Measurements from ENCODE around the gene RBM26. TPM values are rescaled to one million over a fixed set of nuclear protein-coding genes. Genes with fewer than 3 reads are reported as not detected.
"Not testable (repeated sequence)": the region's sequence is repeated elsewhere in the genome, so short reads cannot be mapped to it uniquely, and the experiment has no call there.

Gene RBM26
- total and polyA plus RNA-seq, 2 of the 4 experiments (the other 2 are of a cell fraction), result 17.6 to 18.1 TPM

DNA sequence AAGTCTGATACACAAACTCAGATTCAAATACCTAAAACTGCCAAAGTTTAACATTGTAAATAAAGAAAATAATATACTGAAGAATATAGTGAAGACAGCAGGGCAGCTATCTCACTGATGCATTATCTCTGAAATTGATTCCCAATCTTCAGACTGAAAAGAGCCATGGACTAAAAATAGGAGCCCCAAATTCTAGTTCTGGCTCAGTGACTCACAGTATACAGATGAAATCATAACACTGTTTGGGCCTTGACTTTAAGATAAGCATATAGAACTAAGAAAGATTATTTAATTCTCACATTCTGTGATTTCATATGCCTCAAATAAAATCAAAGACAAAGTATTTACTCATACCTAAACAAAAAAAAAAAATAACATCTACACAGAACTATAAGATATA lies 53.9 kb downstream of the RBM26 start:
- Histone ChIP-seq H3K9ac (ENCODE audit: low read depth, low read length) (no peak overlapping the region), H3K9me1 (ENCODE audit: insufficient read depth, low read length) (no peaks in the 10 kb centered on the region), H2AK5ac (ENCODE audit: low read depth, low read length) (no peak overlapping the region), H2AFZ (replicated peaks; ENCODE audit: low read length, poor library complexity) (no peak overlapping the region), H3K9me3 (ENCODE audit: control insufficient read depth, insufficient read depth, low read length) (no peaks in the 10 kb centered on the region), H2AK9ac (replicated peaks; ENCODE audit: low read depth, low read length, poor library complexity) (no peak overlapping the region), H3K4me3 (ENCODE audit: insufficient read depth, low read depth, low read length) (no peak overlapping the region), H3K4ac (ENCODE audit: low read depth, low read length) (no peak overlapping the region), H3K36me3 (ENCODE audit: control insufficient read depth, insufficient read depth, low read length) (peaks cover 12% of the 10 kb centered on the region), H3K4me1 (ENCODE audit: control insufficient read depth, insufficient read depth, low read length) (peaks cover 4% of the 10 kb centered on the region; the same call in 1 of the 2 replicates), H3K23ac (ENCODE audit: low read depth, low read length) (no peak overlapping the region), H2BK20ac (ENCODE audit: low read depth, low read length) (no peak overlapping the region), H3K27ac (ENCODE audit: insufficient read depth, low read length) (no peak overlapping the region), H3K4me2 (ENCODE audit: low read depth, low read length) (no peak overlapping the region), H4K5ac (ENCODE audit: low read depth, low read length) (no peak overlapping the region), H3K79me1 (ENCODE audit: low read depth in 1 of 2, low read length in 2 of 2) (peaks cover 6 to 9% of the 10 kb centered on the region in 2 experiments; a peak in 2 of 4 replicates), H4K20me1 (ENCODE audit: insufficient read depth, low read length) (peaks cover 4% of the 10 kb centered on the region; the same call in 1 of the 2 replicates), H4K91ac (ENCODE audit: insufficient read depth, low read depth, low read length) (no peak overlapping the region), H2BK5ac (ENCODE audit: low read depth, low read length, poor library complexity, severe bottlenecking) (no peak overlapping the region), H3K18ac (ENCODE audit: low read depth, low read length) (no peak overlapping the region), H3K27me3 (ENCODE audit: control insufficient read depth, insufficient read depth, low read length) (no peaks in the 10 kb centered on the region), H4K8ac (ENCODE audit: low read depth in 2 of 2, low read length in 2 of 2) (no peak overlapping the region), H3K56ac (ENCODE audit: extremely low read depth, insufficient read depth, low read length) (no peak overlapping the region), H3K14ac (replicated peaks; ENCODE audit: low read depth, low read length) (no peak overlapping the region), H2BK15ac (ENCODE audit: low read depth, low read length) (no peak overlapping the region), H2BK120ac (ENCODE audit: low read depth, low read length) (no peak overlapping the region)
- in situ Hi-C loops (cut with MboI; ENCODE audit: low sequenced_read_pairs) (no loop called here), intact Hi-C loops (cut with micrococcal nuclease) (no loop called here), dilution Hi-C loops (cut with HindIII; ENCODE audit: low sequenced_read_pairs, unreplicated experiment) (no loop called here)
- ATAC-seq (ENCODE audit: low read depth), result peak; percentile 59
- CTCF ChIA-PET, result interaction anchor here (1.4 kb wide), 1 partner anchor 11 kb away, joined by 3 read pairs; no protein-coding TSS in a partner anchor
- no TSS peak for BruUV-seq (replicated peaks)
- peak; percentile 34 for DNase-seq
- POLR2A ChIA-PET (ENCODE audit: unreplicated experiment), result no interaction called here
- TF ChIP-seq MAFK (IDR thresholded peaks at IDR 0.05; ENCODE audit: low read depth, low read length) (no peak), MAZ (IDR thresholded peaks at IDR 0.05; ENCODE audit: borderline replicate concordance, low read depth, low read length) (no peak), RFX5 (IDR thresholded peaks at IDR 0.05; ENCODE audit: low read depth, low read length) (no peak), BHLHE40 (IDR thresholded peaks at IDR 0.05; ENCODE audit: low read depth, low read length) (no peak)
- TF ChIP-seq, protein P1, sequence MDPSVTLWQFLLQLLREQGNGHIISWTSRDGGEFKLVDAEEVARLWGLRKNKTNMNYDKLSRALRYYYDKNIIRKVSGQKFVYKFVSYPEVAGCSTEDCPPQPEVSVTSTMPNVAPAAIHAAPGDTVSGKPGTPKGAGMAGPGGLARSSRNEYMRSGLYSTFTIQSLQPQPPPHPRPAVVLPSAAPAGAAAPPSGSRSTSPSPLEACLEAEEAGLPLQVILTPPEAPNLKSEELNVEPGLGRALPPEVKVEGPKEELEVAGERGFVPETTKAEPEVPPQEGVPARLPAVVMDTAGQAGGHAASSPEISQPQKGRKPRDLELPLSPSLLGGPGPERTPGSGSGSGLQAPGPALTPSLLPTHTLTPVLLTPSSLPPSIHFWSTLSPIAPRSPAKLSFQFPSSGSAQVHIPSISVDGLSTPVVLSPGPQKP (IDR thresholded peaks at IDR 0.05; ENCODE audit: borderline replicate concordance, low read depth, low read length), result no peak

DNA sequence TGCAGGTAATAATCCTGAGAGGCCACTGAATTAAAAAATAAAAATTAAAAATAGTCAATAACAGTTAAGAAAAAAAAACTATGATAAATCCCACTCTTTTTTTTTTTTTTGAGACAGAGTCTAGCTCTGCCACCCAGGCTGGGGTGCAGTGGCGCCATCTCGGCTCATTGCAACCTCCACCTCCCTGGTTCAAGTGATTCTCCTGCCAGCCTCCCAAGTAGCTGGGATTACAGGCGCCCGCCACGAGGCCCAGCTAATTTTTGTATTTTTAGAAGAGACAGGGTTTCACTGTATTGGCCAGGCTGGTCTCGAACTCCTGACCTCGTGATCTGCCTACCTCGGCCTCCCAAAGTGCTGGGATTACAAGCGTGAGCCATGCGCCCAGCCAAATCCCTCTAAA lies 56.4 kb downstream of the RBM26 start:
- ATAC-seq (ENCODE audit: low read depth); H4K20me1 ChIP-seq (ENCODE audit: insufficient read depth, low read length); H4K8ac ChIP-seq (ENCODE audit: low read depth in 2 of 2, low read length in 2 of 2); H3K9ac ChIP-seq (ENCODE audit: low read depth, low read length); H2AK9ac ChIP-seq (replicated peaks; ENCODE audit: low read depth, low read length, poor library complexity); H3K14ac ChIP-seq (replicated peaks; ENCODE audit: low read depth, low read length); H3K4me1 ChIP-seq (ENCODE audit: control insufficient read depth, insufficient read depth, low read length); H4K5ac ChIP-seq (ENCODE audit: low read depth, low read length); DNase-seq; H3K79me1 ChIP-seq (ENCODE audit: low read depth in 1 of 2, low read length in 2 of 2); H3K4me2 ChIP-seq (ENCODE audit: low read depth, low read length); H2BK20ac ChIP-seq (ENCODE audit: low read depth, low read length); POLR2A ChIA-PET (ENCODE audit: unreplicated experiment); H3K56ac ChIP-seq (ENCODE audit: extremely low read depth, insufficient read depth, low read length); BruUV-seq (replicated peaks); H2AFZ ChIP-seq (replicated peaks; ENCODE audit: low read length, poor library complexity); in situ Hi-C loops (cut with MboI; ENCODE audit: low sequenced_read_pairs); intact Hi-C loops (cut with micrococcal nuclease); H3K27me3 ChIP-seq (ENCODE audit: control insufficient read depth, insufficient read depth, low read length); H3K9me3 ChIP-seq (ENCODE audit: control insufficient read depth, insufficient read depth, low read length); dilution Hi-C loops (cut with HindIII; ENCODE audit: low sequenced_read_pairs, unreplicated experiment); H2BK120ac ChIP-seq (ENCODE audit: low read depth, low read length); H4K91ac ChIP-seq (ENCODE audit: insufficient read depth, low read depth, low read length); H3K4ac ChIP-seq (ENCODE audit: low read depth, low read length); H2BK15ac ChIP-seq (ENCODE audit: low read depth, low read length); H3K18ac ChIP-seq (ENCODE audit: low read depth, low read length); H2AK5ac ChIP-seq (ENCODE audit: low read depth, low read length); H3K9me1 ChIP-seq (ENCODE audit: insufficient read depth, low read length); H3K27ac ChIP-seq (ENCODE audit: insufficient read depth, low read length); H2BK5ac ChIP-seq (ENCODE audit: low read depth, low read length, poor library complexity, severe bottlenecking); H3K4me3 ChIP-seq (ENCODE audit: insufficient read depth, low read depth, low read length); H3K23ac ChIP-seq (ENCODE audit: low read depth, low read length): not testable (repeated sequence)
- CTCF ChIA-PET, result interaction anchor here (0.6 to 0.8 kb wide), 4 partner anchors 10 to 1366 kb away, joined by 3 to 5 read pairs (median 4); no protein-coding TSS in a partner anchor
- H3K36me3 ChIP-seq (ENCODE audit: control insufficient read depth, insufficient read depth, low read length), result peaks cover 11% of the 10 kb centered on the region
- WGBS, 2 experiments (ENCODE audit: extremely low coverage in 2 of 2, insufficient read length in 1 of 2), result no CpG with 5 or more reads among the region's 10 CpGs

All from IMR-90 (cell line).